ENCODE results near the gene DNAJA2. TPM values are rescaled to one million over a fixed set of nuclear protein-coding genes. Genes with fewer than 3 reads are reported as not detected.

The DNAJA2 gene
- polyA plus RNA-seq, 2 of the 4 experiments (the other 2 are of a cell fraction) = 33.7 to 82.3 TPM

GRCh38 chr16:46908540-46909372, 64.7 kb downstream of the DNAJA2 start:
- POLR2A ChIA-PET = interaction anchor here (0.7 kb wide), 2 partner anchors 69 to 78 kb away, joined by 3 to 4 read pairs; no protein-coding TSS in a partner anchor
- FAIRE-seq (no peak), ATAC-seq (peak; percentile 45 to 88; a peak in 3 of 6 replicates), DNase-seq (ENCODE audit: low read depth in 1 of 2, low spot score in 1 of 2) (peak; percentile 60 to 71)
- no peaks in the 10 kb centered on the region for H3K4me1 ChIP-seq
- no peaks in the 10 kb centered on the region for H3K9me3 ChIP-seq
- H3K27ac ChIP-seq = no peak overlapping the region
- TF ChIP-seq, protein P1, sequence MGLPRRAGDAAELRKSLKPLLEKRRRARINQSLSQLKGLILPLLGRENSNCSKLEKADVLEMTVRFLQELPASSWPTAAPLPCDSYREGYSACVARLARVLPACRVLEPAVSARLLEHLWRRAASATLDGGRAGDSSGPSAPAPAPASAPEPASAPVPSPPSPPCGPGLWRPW (IDR thresholded peaks at IDR 0.05) = no peak
- TF ChIP-seq CBX2 (IDR thresholded peaks at IDR 0.05; ENCODE audit: borderline replicate concordance, low read depth) (no peak), NPAS2 (CRISPR knock-in tag; IDR thresholded peaks at IDR 0.05; ENCODE audit: borderline replicate concordance) (no peak), ZSCAN20 (CRISPR knock-in tag; IDR thresholded peaks at IDR 0.05) (no peak), SMC3 (IDR thresholded peaks at IDR 0.05) (peak; percentile 94), RCOR1 (IDR thresholded peaks at IDR 0.05; ENCODE audit: low read depth, low read length) (no peak), RAD21 (conservative IDR thresholded peaks at IDR 0.05 in 1 of 2, IDR thresholded peaks at IDR 0.05 in 1 of 2) (peak; percentile 67 to 77), JUN (IDR thresholded peaks at IDR 0.05) (no peak), PHF8 (IDR thresholded peaks at IDR 0.05; ENCODE audit: borderline replicate concordance, low read depth) (no peak), NFE2L2 (conservative IDR thresholded peaks at IDR 0.05; ENCODE audit: low read length) (no peak), ZC3H11A (IDR thresholded peaks at IDR 0.05) (no peak), USF2 (IDR thresholded peaks at IDR 0.05) (no peak), ZNF302 (CRISPR knock-in tag; IDR thresholded peaks at IDR 0.05) (no peak), MAX (IDR thresholded peaks at IDR 0.05) (no peak)
- TF ChIP-seq, protein P2, sequence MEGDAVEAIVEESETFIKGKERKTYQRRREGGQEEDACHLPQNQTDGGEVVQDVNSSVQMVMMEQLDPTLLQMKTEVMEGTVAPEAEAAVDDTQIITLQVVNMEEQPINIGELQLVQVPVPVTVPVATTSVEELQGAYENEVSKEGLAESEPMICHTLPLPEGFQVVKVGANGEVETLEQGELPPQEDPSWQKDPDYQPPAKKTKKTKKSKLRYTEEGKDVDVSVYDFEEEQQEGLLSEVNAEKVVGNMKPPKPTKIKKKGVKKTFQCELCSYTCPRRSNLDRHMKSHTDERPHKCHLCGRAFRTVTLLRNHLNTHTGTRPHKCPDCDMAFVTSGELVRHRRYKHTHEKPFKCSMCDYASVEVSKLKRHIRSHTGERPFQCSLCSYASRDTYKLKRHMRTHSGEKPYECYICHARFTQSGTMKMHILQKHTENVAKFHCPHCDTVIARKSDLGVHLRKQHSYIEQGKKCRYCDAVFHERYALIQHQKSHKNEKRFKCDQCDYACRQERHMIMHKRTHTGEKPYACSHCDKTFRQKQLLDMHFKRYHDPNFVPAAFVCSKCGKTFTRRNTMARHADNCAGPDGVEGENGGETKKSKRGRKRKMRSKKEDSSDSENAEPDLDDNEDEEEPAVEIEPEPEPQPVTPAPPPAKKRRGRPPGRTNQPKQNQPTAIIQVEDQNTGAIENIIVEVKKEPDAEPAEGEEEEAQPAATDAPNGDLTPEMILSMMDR (IDR thresholded peaks at IDR 0.05) = peak; percentile 90
- no peak overlapping the region for H3K4me2 ChIP-seq
- 47% methylated on average over 6 of the region's 6 CpGs for WGBS (ENCODE audit: missing lambda C conversion rate)
- no peak overlapping the region for H3K4me3 ChIP-seq
- CTCF ChIA-PET = interaction anchor here (0.6 to 10.6 kb wide), 26 partner anchors 9 to 153 kb away, joined by 3 to 202 read pairs (median 4); partner anchors contain the start of genes C16orf87 and GPT2

GRCh38 chr16:46907061-46907774, 66.3 kb downstream of the DNAJA2 start:
- Histone ChIP-seq H3K9me3 (no peaks in the 10 kb centered on the region), H3K4me1 (no peaks in the 10 kb centered on the region), H3K4me3 (no peak overlapping the region), H3K27ac (no peak overlapping the region), H3K4me2 (no peak overlapping the region)
- FAIRE-seq (no peak), ATAC-seq (no peak), DNase-seq (ENCODE audit: low read depth in 1 of 2, low spot score in 1 of 2) (no peak)
- TF ChIP-seq MYC (IDR thresholded peaks at IDR 0.05; ENCODE audit: borderline replicate concordance, low read length) = no peak
- TF ChIP-seq NFE2L2 (conservative IDR thresholded peaks at IDR 0.05; ENCODE audit: low read length) = no peak
- TF ChIP-seq FOXS1 (CRISPR knock-in tag; IDR thresholded peaks at IDR 0.05) = no peak
- TF ChIP-seq RNF2 (IDR thresholded peaks at IDR 0.05; ENCODE audit: borderline replicate concordance, low read depth) = no peak
- no peak for TF ChIP-seq HOXB13 (CRISPR knock-in tag; IDR thresholded peaks at IDR 0.05; ENCODE audit: low read depth)
- no peak for TF ChIP-seq HOXA7 (CRISPR knock-in tag; IDR thresholded peaks at IDR 0.05)
- no peak for TF ChIP-seq RCOR1 (IDR thresholded peaks at IDR 0.05; ENCODE audit: low read depth, low read length)
- no peak for TF ChIP-seq JUN (IDR thresholded peaks at IDR 0.05)
- ChIA-PET POLR2A (interaction anchor here (0.6 kb wide), 1 partner anchor 18 kb away, joined by 4 read pairs; no protein-coding TSS in a partner anchor), CTCF (interaction anchor here (0.5 to 10.6 kb wide), 11 partner anchors 12 to 98 kb away, joined by 3 to 202 read pairs (median 5); partner anchors contain the start of gene C16orf87)
- 88% methylated on average over 12 of the region's 12 CpGs for WGBS (ENCODE audit: missing lambda C conversion rate)
